GM19023 (cell line): ENCODE data around the gene XIST.
"Not testable (repeated sequence)": the region's sequence is repeated elsewhere in the genome, so short reads cannot be mapped to it uniquely, and the experiment has no call there.

Source experiments
- ATAC-seq: cut with Tn5 transposase; IDR thresholded peaks from one replicate; pipeline ENCODE4 v1.9.1; 2021; ENCODE audit warnings: mild to moderate bottlenecking, moderate library complexity; ENCODE audit not compliant: unreplicated experiment

XIST gene

DNA sequence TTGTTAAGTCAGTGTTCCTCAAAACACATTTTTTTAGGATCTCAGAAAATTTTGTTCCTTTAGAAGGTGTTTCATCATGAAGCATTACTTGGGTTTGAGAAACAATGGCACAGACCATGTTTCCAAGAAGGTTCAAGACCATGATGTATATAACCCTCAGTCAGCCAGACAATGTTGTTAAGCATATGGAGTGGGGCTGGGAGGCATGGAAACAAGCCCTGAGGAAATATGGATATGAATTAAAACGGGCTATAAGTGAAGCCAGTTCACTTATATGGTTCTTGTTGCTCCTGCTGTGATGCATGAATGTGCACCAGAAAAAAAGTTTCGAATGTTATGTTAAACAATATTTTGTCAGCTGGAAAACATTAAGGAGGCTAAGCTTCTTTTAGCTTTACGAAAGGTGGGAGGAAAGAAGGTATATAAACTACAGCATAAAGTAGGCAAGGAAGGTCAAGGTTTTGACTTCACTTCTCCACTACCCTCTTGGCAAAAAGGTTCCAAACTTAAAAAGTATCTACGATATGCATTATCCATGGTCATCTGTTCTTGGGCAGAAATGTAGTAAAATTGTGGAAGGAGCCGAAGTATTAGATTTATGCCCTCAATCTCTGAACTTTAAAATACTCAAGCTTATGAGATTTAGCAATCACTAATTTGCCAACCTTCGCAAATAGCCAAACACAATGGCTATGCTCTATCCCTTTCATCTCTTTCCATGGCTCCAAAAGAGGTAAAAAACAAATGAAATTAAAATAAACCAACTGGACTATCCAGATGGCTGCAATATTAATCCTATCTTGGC is 12.2 kb downstream of the XIST start:
- ATAC-seq = no peak

DNA sequence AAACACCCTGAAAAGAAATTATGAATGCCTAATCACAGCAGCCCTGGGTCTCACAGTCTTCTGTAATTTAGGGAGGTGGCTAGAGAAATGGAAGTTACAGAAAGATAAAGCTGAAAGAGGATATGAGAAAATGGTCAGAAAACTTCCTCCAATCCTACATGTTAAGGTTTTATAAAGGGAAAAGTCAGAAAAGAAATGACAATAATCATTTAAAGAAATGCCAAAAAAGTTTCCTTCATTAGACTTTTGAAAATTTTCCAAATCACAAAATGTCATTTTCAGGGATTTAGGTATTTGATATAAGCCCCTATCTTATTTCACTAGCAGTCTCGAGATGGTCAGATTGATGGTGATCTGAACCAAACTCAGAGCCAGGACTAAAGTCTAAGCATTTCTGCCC is 13.4 kb downstream of the XIST start:
- no peak for ATAC-seq

DNA sequence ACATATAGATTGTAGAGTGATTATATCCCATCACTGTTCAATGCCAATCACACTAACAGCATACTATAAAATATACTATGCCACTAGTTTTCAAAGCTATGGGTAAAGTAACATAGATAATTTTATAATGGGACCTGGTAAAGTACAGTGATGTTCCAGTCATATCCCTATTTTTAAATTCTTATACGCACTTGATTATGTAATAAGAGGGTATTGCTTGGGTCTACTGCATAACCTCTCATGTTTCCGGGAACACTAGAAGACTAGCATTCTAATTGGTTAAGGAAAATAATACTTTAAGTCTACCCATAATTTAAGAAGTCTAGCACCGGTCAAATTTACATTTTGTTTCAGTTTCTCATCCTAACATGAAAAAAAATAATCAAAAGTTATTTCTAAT is 14.4 kb downstream of the XIST start:
- ATAC-seq = no peak

DNA sequence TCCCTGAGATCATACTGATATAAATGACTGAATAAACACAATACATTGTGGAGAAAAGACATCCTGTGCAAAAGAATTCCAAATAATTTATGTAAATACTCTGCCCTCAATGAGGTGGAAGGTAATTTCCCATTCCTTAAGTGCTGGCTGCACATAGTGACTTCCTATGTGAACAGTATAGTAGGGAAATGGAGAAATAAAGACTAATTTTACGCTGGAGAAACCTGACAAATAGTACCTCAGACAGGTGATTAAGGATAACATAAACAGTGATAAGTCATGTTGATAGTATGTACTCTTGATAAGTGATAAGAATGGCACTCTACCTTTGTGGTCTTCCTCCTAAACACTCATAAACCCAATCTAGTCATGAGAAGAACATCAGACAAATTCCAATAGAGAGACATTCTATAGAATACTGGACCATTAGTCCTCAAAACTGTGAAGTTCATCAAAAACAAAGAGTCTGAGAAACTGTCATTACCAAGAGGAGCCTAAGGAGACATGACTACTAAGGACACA is 15.5 kb downstream of the XIST start:
- no peak for ATAC-seq

DNA sequence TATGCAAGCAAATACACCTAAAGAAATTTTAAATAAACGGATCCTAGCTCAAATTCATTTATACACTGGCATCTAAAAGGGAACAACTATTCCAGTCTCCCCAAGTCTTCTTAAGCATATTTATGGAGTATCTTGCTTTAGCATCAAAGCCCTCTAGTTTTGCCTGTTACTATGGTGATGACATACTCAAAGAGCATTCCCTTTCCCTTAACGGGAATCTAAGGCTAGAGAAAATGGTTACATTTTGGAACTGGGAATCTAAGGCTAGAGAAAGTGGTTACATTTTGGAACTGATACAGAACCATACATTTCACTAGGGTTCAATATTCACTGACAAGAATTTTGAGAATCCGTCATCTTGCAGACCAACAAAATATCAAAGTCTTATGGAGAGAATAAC is 18.3 kb downstream of the XIST start:
- no peak for ATAC-seq

DNA sequence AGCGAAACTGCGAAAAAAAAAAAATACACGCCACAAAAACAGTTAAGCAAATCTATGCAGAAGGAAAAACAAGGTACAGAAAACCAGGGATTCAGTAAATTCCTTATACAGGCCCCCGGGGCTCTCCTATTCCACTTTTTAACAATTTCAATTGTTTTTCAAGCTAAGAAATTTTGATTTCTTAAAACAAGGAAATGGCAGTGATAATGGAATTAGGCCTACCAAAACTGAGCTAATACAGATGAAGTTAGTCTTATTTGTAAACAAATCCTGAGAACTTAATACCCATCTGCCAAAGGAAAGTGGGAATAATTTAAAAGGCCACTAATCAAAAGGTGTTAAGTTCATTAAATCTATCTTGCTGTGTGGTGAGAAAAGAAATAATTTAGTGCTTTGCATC is 20.2 kb downstream of the XIST start:
- no peak for ATAC-seq

DNA sequence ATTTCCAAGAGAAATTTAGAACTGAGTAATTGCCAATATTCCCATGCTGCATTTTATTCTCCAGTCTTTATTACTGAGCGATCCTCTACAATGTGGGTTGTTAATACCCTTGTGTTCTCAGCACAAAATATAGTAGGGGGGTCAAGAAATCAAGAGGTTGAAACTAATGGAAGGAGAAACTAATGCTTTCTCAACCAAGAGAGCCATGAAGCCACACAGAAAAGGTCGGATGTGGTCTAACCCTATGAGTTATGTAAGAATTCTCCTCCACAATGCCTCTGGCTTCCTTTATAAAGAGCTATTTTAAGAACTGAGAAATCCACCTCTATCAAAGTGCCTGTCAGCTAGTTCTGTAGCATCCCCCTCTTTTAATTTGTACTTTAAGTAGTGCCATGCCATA is 21.0 kb downstream of the XIST start:
- no peak for ATAC-seq

DNA sequence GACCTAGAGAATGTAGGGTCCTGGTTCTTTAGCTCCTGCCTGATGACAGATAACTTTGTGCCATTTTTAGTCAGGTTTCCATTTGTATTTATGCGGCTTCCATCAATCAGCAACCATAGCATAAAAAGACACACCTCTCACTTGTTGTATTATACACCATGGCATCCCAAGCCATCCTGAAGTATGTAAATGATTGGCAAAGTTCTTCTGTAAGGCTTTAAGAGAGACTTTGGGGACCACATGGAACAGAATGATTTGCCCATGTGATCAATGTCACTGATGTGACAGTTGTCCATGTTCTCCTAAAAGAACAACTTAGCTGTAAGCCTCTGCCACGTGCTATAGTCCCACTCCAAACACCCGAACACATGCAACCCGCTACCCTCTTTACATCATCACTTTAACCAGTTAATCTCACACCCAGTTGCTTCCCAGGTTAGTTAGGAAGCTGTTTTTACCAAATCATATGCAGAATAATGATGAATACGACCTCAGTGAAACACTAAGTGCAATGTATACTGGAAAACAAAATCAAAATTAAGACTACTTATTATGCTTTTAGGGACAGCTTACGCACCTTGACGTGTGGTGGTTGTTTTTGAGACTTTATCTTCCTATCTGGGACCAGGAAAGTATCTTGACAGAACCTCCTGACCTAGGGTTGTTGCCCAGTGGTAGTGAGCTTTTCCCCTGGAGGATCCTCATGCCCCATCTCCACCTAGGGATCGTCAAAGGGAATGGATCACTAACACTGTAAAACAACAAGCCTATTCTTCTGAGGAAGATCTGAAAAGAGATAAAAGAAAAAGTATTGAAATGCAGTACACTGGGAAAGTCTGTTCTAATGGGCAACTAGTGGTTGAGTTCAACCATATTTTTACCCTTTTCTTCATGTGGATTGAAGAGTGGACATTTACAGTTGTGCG is 21.8 kb downstream of the XIST start:
- no peak for ATAC-seq

DNA sequence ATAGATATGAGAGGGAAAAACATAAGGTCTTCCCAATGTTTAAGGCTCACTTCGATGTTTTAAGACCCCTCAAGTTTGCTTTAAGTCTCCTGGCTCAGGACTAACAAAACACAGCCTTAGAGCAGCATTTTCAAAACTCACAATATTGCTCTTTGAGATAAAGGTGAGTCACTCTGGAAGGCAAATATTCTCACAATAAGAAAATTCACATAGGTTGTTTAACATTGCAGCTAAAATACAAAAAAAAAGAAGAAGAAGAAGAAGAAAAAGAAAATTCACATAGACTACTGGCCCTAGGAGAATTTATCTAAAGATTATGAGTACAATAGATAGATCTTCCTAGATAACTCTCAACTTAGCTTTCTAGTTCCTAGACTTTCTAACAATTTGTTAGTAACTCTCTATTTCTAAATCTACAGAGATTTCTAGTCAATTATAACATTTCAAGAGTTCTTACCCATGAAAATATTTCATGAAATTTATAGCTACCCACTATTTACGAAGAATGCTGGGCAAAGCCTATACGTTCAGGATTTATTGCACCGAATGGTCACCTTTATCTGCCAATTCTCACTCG is 22.5 kb downstream of the XIST start:
- no peak for ATAC-seq

DNA sequence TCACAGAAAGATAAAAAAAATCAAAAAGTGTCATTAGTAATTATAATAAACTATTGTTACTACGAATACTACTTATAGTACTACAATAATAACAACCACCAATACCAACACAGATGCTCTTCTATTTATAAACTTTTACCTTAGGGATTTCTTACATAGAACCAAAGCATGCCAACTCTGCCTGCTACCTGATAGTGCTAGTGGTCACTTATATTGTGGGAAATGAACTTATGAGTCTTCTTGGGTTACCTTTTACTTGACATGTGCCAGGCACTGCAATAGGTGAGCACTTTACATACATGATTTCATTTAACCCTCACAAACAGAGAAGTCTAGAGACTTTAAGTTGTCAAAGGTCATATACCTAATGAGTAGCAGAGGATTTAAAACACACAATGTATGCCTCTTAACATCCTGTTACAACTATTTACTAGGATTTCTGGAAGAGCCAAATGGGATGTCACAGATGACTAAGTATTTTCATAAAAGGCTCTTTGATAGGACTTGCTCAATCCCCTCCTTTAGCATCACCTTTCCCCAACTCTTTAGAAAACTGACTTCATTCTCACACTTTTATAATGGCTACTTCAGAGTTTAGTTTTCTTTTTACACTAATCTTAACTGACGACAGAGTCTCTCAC is 24.3 kb downstream of the XIST start:
- no peak for ATAC-seq

DNA sequence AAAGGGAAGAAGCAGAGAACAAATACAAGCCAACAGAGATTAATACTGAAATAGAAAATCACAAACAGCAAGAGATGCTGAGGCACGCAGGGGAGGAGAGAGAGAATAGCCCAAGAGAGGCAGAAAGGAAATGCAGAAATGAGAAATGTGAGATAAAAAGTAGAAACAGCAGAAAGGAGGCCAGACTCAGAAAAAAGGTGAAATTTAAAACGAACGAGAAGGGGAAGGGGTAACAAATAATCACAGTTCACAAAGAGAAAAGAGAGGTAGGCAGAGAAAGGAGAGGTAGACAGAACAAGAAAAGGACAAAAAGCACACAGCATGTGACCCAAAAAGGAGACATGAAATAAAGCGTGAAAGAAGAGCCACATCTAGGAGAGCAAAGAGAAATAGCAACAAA is 25.1 kb downstream of the XIST start:
- ATAC-seq = no peak

DNA sequence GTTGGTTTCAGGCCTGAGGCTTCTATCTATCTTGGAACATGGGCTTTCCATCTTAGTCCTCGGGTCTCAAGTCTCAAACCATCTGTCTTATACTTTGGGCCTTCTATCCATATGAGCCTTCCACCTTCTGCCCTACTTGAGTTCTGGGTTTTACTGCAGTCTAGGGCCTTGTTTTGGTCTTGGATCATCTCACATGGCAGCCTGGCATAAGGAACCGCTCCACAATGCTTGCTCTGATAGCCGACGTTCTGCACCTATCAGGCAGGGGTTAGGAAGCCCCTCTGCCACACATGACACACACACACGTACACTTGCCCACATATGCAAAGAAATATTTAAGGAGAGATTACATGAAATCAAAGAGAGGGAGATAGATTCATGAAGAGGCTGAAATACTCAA is 25.5 kb downstream of the XIST start:
- ATAC-seq = no peak

DNA sequence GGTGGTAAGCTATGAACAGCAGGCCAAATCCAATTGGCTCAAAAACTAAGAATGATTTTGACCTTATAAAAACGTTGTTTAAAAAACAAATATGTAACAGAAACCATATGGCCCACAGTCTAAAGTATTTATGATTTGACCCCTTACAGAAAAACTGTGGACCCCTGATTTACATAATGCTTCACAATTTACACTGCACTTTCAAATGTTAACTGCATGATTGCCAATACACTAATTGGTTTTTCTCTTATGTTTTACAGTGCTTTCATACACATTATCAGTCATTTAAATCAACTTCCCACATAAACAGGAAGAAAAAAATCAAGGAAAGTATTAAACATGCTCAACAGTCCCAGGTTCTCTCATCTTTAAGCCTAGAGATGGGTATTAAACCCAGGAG is 26.9 kb downstream of the XIST start:
- no peak for ATAC-seq

DNA sequence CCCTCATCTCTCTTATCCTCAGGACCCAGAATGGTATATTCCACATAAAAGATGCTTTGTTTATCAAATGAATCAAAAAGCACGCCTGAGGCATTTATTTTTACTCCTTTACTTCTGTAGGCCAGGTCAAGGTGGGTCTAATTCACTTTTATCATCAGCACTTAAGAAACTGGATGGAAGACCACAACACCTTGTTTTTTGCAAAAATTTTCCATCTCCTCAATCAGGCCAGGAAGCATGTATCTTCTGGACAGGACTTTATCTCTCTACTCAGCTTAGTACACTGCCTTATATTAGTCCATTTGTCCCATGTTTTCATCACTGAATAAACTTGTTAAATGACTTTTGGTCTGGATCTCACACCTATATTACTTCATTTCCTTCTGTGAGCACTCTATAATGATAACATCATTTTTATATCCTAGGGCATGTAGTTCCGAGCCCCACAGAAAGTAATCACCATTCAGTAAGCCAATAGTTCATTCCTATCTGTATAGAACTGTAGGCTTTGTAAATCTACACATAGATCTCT is 29.0 kb downstream of the XIST start:
- no peak for ATAC-seq

DNA sequence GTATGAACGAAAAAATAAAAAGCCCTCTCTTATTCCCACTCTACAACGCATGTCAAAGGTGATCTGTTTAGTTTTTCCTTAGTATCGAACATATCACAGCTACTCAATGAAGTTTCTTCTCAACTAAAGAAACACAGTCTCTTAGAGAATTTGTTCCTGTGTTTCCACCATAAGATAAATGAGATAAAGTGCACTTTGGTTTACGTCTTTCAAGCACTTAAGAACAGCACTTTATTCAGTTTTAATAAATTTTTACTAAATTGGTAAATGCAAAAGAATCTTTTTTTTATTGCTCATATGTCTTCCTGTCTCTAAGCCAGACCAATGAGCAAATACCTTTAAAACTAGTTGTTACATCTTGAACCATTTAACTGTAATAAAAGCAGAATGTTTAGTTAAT is 29.7 kb downstream of the XIST start:
- no peak for ATAC-seq

DNA sequence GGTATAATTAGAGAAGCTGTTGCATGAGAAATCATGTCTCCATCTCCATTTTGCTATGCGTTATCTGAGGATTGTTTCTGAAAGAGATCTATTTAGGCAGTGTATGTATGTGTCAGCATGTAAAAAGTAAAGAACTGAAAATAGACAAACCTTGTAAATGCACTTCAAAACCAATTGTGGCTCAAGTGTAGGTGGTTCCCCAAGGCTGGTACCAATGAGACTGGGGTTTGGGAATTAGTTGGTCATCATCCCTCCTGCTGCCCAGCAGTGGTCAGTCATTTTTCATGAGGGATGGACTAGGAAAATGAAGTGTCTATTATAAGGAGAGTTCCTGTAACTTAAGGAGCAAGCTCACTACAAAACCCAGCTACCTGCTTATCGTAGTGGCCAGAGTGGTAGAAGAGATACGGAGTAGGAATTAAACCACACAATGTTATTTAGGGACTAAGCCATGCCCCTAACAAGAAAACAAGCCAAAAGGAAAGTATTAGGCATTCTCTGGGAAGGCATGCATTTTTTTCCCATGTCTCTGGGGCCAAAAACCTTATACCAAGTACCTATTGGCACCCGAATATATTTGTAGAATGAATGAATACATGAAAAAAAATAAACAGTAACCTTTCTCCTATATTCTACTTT is 30.5 kb downstream of the XIST start:
- no peak for ATAC-seq

DNA sequence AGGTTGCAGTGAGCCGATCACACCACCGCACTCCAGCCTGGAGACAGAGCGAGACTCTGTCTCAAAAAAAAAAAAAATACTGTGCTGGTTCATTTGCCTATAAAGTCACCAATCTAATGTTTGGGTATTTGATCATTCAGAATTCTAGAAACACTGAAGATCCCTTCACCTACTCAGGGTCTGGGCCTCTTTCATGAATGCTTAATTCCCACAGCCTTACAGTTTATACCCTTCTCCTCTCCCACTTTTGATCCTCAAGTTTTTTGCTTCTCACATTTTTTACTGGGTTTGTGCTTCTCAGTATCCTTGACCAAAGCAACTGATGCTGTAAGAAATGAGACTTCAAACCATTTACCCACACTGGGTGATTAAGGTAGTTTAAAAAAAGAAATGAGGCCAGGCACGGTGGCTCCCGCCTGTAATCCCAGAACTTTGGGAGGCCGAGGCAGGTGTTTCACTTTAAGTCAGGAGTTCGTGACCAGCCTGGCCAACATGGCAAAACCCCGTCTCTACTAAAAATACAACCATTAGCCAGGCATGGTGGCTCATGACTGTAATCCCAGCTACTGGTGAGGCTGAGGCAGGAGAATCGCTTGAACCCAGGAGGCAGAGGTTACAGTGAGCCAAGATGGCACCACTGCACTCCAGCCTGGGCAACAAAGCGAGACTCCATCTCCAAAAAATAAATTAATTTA is 32.5 kb downstream of the XIST start:
- not testable (repeated sequence) for ATAC-seq

DNA sequence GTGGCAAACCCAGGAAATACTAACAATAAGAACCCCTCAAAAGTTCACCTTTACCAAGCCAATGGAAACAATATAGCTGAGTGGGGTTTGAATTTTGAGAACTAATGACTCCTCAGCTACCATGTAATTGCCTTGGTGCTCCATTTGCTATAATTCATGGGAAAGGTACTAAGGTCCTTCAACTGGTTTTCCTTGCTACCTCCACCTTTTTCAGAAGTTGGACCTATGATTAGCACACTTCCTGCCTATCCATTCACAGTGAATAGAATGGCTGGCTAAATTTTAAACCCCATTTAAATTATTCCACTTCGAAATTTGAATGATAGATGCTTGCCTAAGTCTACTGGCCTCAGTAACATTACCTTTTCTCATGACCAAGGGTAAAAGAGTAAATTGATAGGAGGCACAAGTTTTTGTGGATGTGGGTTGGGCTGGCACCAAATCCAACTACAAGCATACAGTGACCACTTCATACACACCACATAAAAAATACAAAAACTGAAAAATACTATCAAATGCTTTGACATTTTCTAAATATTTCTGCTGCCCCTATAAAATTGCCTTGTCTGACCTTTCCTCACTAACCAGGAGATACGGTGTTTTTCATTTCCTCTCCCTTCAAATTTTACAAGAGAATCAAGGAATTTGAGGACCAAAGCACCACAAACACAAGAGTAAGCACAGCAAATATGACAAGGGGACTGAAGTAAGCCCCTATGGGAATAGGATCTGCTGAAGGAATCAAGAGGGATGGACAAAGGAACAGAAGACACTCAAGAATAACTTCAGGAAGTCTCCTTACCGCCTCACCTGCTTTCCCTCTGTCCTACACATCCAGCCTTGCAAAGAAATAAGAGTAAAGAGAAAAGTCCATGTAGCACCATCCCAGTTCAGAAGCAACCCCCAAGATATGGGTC is 34.1 kb downstream of the XIST start:
- no peak for ATAC-seq
